ENCODE data around the gene PIGM. TPM values are rescaled to one million over a fixed set of nuclear protein-coding genes. Genes with fewer than 3 reads are reported as not detected.

Gene PIGM
- polyA plus RNA-seq, 2 of the 4 experiments (the other 2 are of a cell fraction), result 5.0 to 7.2 TPM

GRCh38 chr1:160040476-160040875 lies 8.7 kb upstream of the PIGM start:
- CTCF ChIA-PET, result interaction anchor here (0.6 to 15.0 kb wide), 5 partner anchors 9 to 242 kb away, joined by 3 to 258 read pairs (median 4); partner anchors contain the start of genes KCNJ9 and PIGM
- TF ChIP-seq CEBPB (IDR thresholded peaks at IDR 0.05), result no peak
- TF ChIP-seq EHF (CRISPR knock-in tag; IDR thresholded peaks at IDR 0.05), result no peak
- no peak for TF ChIP-seq MYC (IDR thresholded peaks at IDR 0.05; ENCODE audit: borderline replicate concordance, low read length)
- TF ChIP-seq REST (IDR thresholded peaks at IDR 0.05), result no peak
- TF ChIP-seq SREBF2 (IDR thresholded peaks at IDR 0.05), result no peak
- TF ChIP-seq HOXB13 (CRISPR knock-in tag; IDR thresholded peaks at IDR 0.05; ENCODE audit: low read depth), result no peak
- TF ChIP-seq ZC3H11A (IDR thresholded peaks at IDR 0.05), result no peak
- no peak for TF ChIP-seq ZFP36 (IDR thresholded peaks at IDR 0.05; ENCODE audit: borderline replicate concordance, partially characterized antibody)
- no peak for TF ChIP-seq JUNB (IDR thresholded peaks at IDR 0.05)
- no peak for TF ChIP-seq BCL3 (IDR thresholded peaks at IDR 0.05)
- no peak for TF ChIP-seq TFCP2L1 (CRISPR knock-in tag; IDR thresholded peaks at IDR 0.05)
- TF ChIP-seq CTCF (IDR thresholded peaks at IDR 0.05), result no peak
- no peak for TF ChIP-seq KDM1A (IDR thresholded peaks at IDR 0.05; ENCODE audit: low read depth)
- no peak for TF ChIP-seq EHMT2 (IDR thresholded peaks at IDR 0.05; ENCODE audit: low read depth)
- TF ChIP-seq CHD4 (IDR thresholded peaks at IDR 0.05; ENCODE audit: borderline replicate concordance), result no peak
- TF ChIP-seq RARB (CRISPR knock-in tag; IDR thresholded peaks at IDR 0.05), result no peak
- no peak for TF ChIP-seq PBX3 (IDR thresholded peaks at IDR 0.05)
- no peak for TF ChIP-seq SMC3 (IDR thresholded peaks at IDR 0.05)
- ATAC-seq, result no peak

GRCh38 chr1:160032165-160032820 lies 503 bp upstream of the PIGM start:
- Histone ChIP-seq H3K4me3 (peak overlapping the region; percentile 95), H3K4me2 (peak overlapping the region; percentile 95), H3K27ac (peak overlapping the region; percentile 83 to 84), H3K9me3 (no peaks in the 10 kb centered on the region), H3K4me1 (peaks cover 12% of the 10 kb centered on the region)
- ChIA-PET POLR2A (interaction anchor here (0.6 to 2.6 kb wide), 2 partner anchors 11 to 107 kb away, joined by 3 to 7 read pairs; partner anchors contain the start of gene TAGLN2), CTCF (interaction anchor here (0.8 to 4.6 kb wide), 8 partner anchors 9 to 259 kb away, joined by 3 to 35 read pairs (median 4); no protein-coding TSS in a partner anchor)
- WGBS (ENCODE audit: missing lambda C conversion rate), result 1% methylated on average over 18 of the region's 18 CpGs
- ATAC-seq (peak; percentile 64 to 73), DNase-seq (ENCODE audit: low read depth in 1 of 2, low spot score in 1 of 2) (peak in 1 of 2 experiments; percentile 55), FAIRE-seq (no peak)
- TF ChIP-seq PHF8 (IDR thresholded peaks at IDR 0.05; ENCODE audit: borderline replicate concordance, low read depth) (0 out of 2 replicates have a peak, but pooled peaks have one; percentile 24), ELK1 (IDR thresholded peaks at IDR 0.05; ENCODE audit: low read depth, low read length) (no peak)

More at GRCh38 chr1:160040476-160040875, 8.7 kb upstream of the PIGM start:
- no peak for DNase-seq (ENCODE audit: low read depth in 1 of 2, low spot score in 1 of 2)
- Histone ChIP-seq H3K27ac (no peak overlapping the region), H3K4me1 (no peaks in the 10 kb centered on the region), H3K4me3 (no peak overlapping the region), H3K9me3 (no peaks in the 10 kb centered on the region), H3K4me2 (no peak overlapping the region)
- POLR2A ChIA-PET, result no interaction called here
- no peak for FAIRE-seq
- WGBS (ENCODE audit: missing lambda C conversion rate), result 58% methylated on average over 1 of the region's 1 CpG

All from A549 (cell line).